H9 (cell line): ENCODE results near the gene POLR3B. TPM values are rescaled to one million over a fixed set of nuclear protein-coding genes. Genes with fewer than 3 reads are reported as not detected.

Source experiments
- DNase-seq: peaks from one replicate; pipeline ENCODE4 v3.0.0-alpha.2; 2017
- H2AFZ ChIP-seq: one replicate; pipeline ENCODE4 v1.6.1; 2013; ENCODE audit warnings: mild to moderate bottlenecking, low read length, control low read depth, moderate library complexity
- H2AK5ac ChIP-seq: 2 replicates; pipeline ENCODE4 v1.6.1; 2013; ENCODE audit warnings: low read length, control low read depth, mixed read lengths; ENCODE audit not compliant: insufficient read length
- H2BK120ac ChIP-seq: one replicate; pipeline ENCODE4 v1.6.1; 2013; ENCODE audit warnings: low read depth, mild to moderate bottlenecking, low read length, control low read depth, inconsistent platforms; ENCODE audit not compliant: poor library complexity, severe bottlenecking
- H2BK12ac ChIP-seq: 2 replicates; pipeline ENCODE4 v1.6.1; 2013; ENCODE audit warnings: low read length, control low read depth, mixed read lengths, low read depth; ENCODE audit not compliant: insufficient read length
- H2BK15ac ChIP-seq: 2 replicates; pipeline ENCODE4 v1.6.1; 2013; ENCODE audit warnings: low read depth, low read length, control low read depth
- H2BK20ac ChIP-seq: one replicate; pipeline ENCODE4 v1.6.1; 2013; ENCODE audit warnings: low read depth, mild to moderate bottlenecking, low read length, control low read depth, inconsistent platforms; ENCODE audit not compliant: poor library complexity, severe bottlenecking
- H2BK5ac ChIP-seq: 2 replicates; pipeline ENCODE4 v1.6.1; 2013; ENCODE audit warnings: low read length, control low read depth, mixed read lengths; ENCODE audit not compliant: insufficient read length
- H3K14ac ChIP-seq: 2 replicates; pipeline ENCODE4 v1.6.1; 2013; ENCODE audit warnings: low read length, control low read depth; ENCODE audit not compliant: insufficient read depth
- H3K18ac ChIP-seq: 2 replicates; pipeline ENCODE4 v1.6.1; 2013; ENCODE audit warnings: low read depth, mild to moderate bottlenecking, mixed read lengths, low read length, control low read depth; ENCODE audit not compliant: insufficient read length
- H3K23ac ChIP-seq: 2 replicates; pipeline ENCODE4 v1.6.1; 2013; ENCODE audit warnings: low read length, control low read depth, mixed read lengths, low read depth; ENCODE audit not compliant: insufficient read length
- H3K23me2 ChIP-seq: 2 replicates; pipeline ENCODE4 v1.6.1; 2013; ENCODE audit warnings: low read depth, mild to moderate bottlenecking, mixed read lengths, low read length, control low read depth; ENCODE audit not compliant: insufficient read length, poor library complexity, severe bottlenecking
- H3K27ac ChIP-seq: 2 replicates; pipeline ENCODE4 v1.5.1; 2013; ENCODE audit warnings: low read length, control low read depth, mixed read lengths, low read depth; ENCODE audit not compliant: insufficient read length
- H3K27me3 ChIP-seq: 2 replicates; pipeline ENCODE4 v1.6.1; 2013; ENCODE audit warnings: low read length, control low read depth, inconsistent platforms; ENCODE audit not compliant: insufficient read depth
- H3K4ac ChIP-seq: 2 replicates; pipeline ENCODE4 v1.6.1; 2013; ENCODE audit warnings: low read depth, mild to moderate bottlenecking, control low read depth, inconsistent platforms, low read length, moderate library complexity
- H3K4me1 ChIP-seq: 2 replicates; pipeline ENCODE4 v1.6.1; 2013; ENCODE audit warnings: low read length, control low read depth, inconsistent platforms; ENCODE audit not compliant: insufficient read depth
- H3K4me2 ChIP-seq: 2 replicates; pipeline ENCODE4 v1.6.1; 2013; ENCODE audit warnings: low read length, control low read depth, mixed read lengths; ENCODE audit not compliant: insufficient read length, insufficient read depth
- H3K56ac ChIP-seq: 2 replicates; pipeline ENCODE4 v1.6.1; 2013; ENCODE audit warnings: low read depth, mild to moderate bottlenecking, mixed read lengths, low read length, control low read depth; ENCODE audit not compliant: insufficient read length
- H3K79me1 ChIP-seq: 2 replicates; pipeline ENCODE4 v1.6.1; 2013; ENCODE audit warnings: low read depth, mild to moderate bottlenecking, moderate library complexity, low read length, control low read depth, inconsistent platforms; ENCODE audit not compliant: insufficient read depth, poor library complexity, severe bottlenecking
- H3K79me2 ChIP-seq: 2 replicates; pipeline ENCODE4 v1.6.1; 2013; ENCODE audit warnings: low read length, control low read depth, inconsistent platforms; ENCODE audit not compliant: insufficient read depth
- H3K9ac ChIP-seq: 2 replicates; pipeline ENCODE4 v1.6.1; 2013; ENCODE audit warnings: low read length, control low read depth, mixed read lengths; ENCODE audit not compliant: insufficient read length; ENCODE audit errors: extremely low read depth
- H3K9me3 ChIP-seq: one replicate; pipeline ENCODE4 v1.6.1; 2013; ENCODE audit warnings: low read depth, low read length, inconsistent platforms; ENCODE audit not compliant: control insufficient read depth
- H3T11ph ChIP-seq: one replicate; pipeline ENCODE4 v1.6.1; 2013; ENCODE audit warnings: mild to moderate bottlenecking, low read length, control low read depth, inconsistent platforms
- H4K20me1 ChIP-seq: one replicate; pipeline ENCODE4 v1.6.1; 2013; ENCODE audit not compliant: control insufficient read depth, insufficient read length, insufficient read depth
- H4K5ac ChIP-seq: 2 replicates; pipeline ENCODE4 v1.6.1; 2013; ENCODE audit warnings: low read depth, mild to moderate bottlenecking, mixed read lengths, low read length, control low read depth; ENCODE audit not compliant: insufficient read length
- H4K8ac ChIP-seq: replicated peaks from 2 replicates; pipeline ENCODE4 v1.6.1; 2013; ENCODE audit warnings: low read length, control low read depth, mixed read lengths, low read depth; ENCODE audit not compliant: insufficient read length
- H4K91ac ChIP-seq: 2 replicates; pipeline ENCODE4 v1.6.1; 2013; ENCODE audit warnings: low read depth, mild to moderate bottlenecking, moderate library complexity, mixed read lengths, low read length, control low read depth; ENCODE audit not compliant: insufficient read length
- H3K27ac Mint-ChIP-seq, 3 experiments: 2 replicates in 2 of 3; 3 replicates in 1 of 3; pipeline ENCODE4 v1.8.0; 2020 to 2021; ENCODE audit warnings: mixed read lengths in 3 of 3, mild to moderate bottlenecking in 1 of 3, moderate library complexity in 1 of 3
- H3K27me3 Mint-ChIP-seq: 2 replicates; pipeline ENCODE4 v1.8.0; 2021; ENCODE audit warnings: low read depth, mild to moderate bottlenecking, moderate library complexity, mixed read lengths
- H3K36me3 Mint-ChIP-seq, 3 experiments: 2 replicates in 2 of 3; 3 replicates in 1 of 3; pipeline ENCODE4 v1.8.0; 2020 to 2021; ENCODE audit warnings: low read depth in 3 of 3, mixed read lengths in 3 of 3; ENCODE audit not compliant: insufficient read depth in 1 of 3
- H3K4me1 Mint-ChIP-seq, 2 experiments: 2 replicates each; pipeline ENCODE4 v1.8.0; 2020; ENCODE audit warnings: mixed read lengths in 2 of 2
- H3K4me3 Mint-ChIP-seq, 2 experiments: 2 replicates in 1 of 2; 3 replicates in 1 of 2; pipeline ENCODE4 v1.8.0; 2020 to 2021; ENCODE audit warnings: mild to moderate bottlenecking in 2 of 2, mixed read lengths in 2 of 2, moderate library complexity in 1 of 2
- H3K9me3 Mint-ChIP-seq, 2 experiments: 2 replicates in 1 of 2; 3 replicates in 1 of 2; pipeline ENCODE4 v1.8.0; 2020; ENCODE audit warnings: mild to moderate bottlenecking in 2 of 2, mixed read lengths in 2 of 2, moderate library complexity in 1 of 2
- CTCF ChIP-seq: fragments of 200-600 bp; sonication (generic); conservative IDR thresholded peaks from 3 replicates; pipeline ENCODE4 v1.8.0; 2021; ENCODE audit warnings: antibody characterized with exemption, mild to moderate bottlenecking
- WGBS: extraction: QIAGEN DNeasy Blood & Tissue Kit; methylation state at CpG from one replicate; pipeline ENCODE4 v1.1.7; 2013; ENCODE audit warnings: missing lambda C conversion rate, low lambda C conversion rate, mixed read lengths; ENCODE audit not compliant: insufficient read length; ENCODE audit errors: extremely low coverage; 5-methylcytosine and 5-hydroxymethylcytosine counted together
- total RNA-seq: library from RNA; stranded (reverse); gene quantifications from 2 replicates; pipeline ENCODE4 v1.2.1, GENCODE V29; 2021

POLR3B gene
- total RNA-seq, 1 experiment from 2014 or later = 13.4 TPM

GRCh38 chr12:106323537-106323936 is 34.0 kb upstream of the POLR3B start:
- no CpG with 5 or more reads among the region's 2 CpGs for WGBS

More at GRCh38 chr12:106323537-106323936, 34.0 kb upstream of the POLR3B start:
- DNase-seq = no peak
- Mint-ChIP-seq H3K9me3 (no peaks in the 10 kb centered on the region), H3K36me3 (peaks cover 0 to under 1% (median 0%) of the 10 kb centered on the region in 3 experiments; a peak in 1 of 7 replicates), H3K27me3 (peaks cover 35% of the 10 kb centered on the region), H3K27ac (no peak overlapping the region), H3K4me1 (peaks cover 6% of the 10 kb centered on the region in 2 experiments), H3K4me3 (no peak overlapping the region)
- Histone ChIP-seq H3K9me3 (no peaks in the 10 kb centered on the region), H3K79me2 (no peaks in the 10 kb centered on the region), H3K56ac (no peak overlapping the region), H3K79me1 (no peaks in the 10 kb centered on the region), H3K14ac (no peak overlapping the region), H2BK15ac (no peak overlapping the region), H2AK5ac (no peak overlapping the region), H2BK20ac (no peak overlapping the region), H3T11ph (no peak overlapping the region), H3K23ac (no peak overlapping the region), H4K5ac (no peak overlapping the region), H3K27ac (no peak overlapping the region), H2BK120ac (no peak overlapping the region), H4K8ac (no peak overlapping the region), H3K4ac (no peak overlapping the region), H4K91ac (no peak overlapping the region), H2BK12ac (no peak overlapping the region), H3K18ac (no peak overlapping the region), H2AFZ (no peak overlapping the region), H3K4me2 (no peak overlapping the region), H3K23me2 (no peaks in the 10 kb centered on the region), H3K9ac (no peak overlapping the region), H2BK5ac (no peak overlapping the region), H3K27me3 (peaks cover 5% of the 10 kb centered on the region; the same call in 1 of the 2 replicates), H3K4me1 (no peaks in the 10 kb centered on the region), H4K20me1 (no peaks in the 10 kb centered on the region)
- no peak for TF ChIP-seq CTCF
